ENCODE measurements around the gene NTNG1. TPM values are rescaled to one million over a fixed set of nuclear protein-coding genes. Genes with fewer than 3 reads are reported as not detected.
A peak's percentile ranks its signal among the peaks of the same experiment; 100 is the strongest.

NTNG1 gene
- total RNA-seq, 2 experiments from 2014 or later: 2.3 to 5.9 TPM

GRCh38 chr1:107523736-107524135, 382.9 kb downstream of the NTNG1 start:
- intact Hi-C loops (cut with micrococcal nuclease; ENCODE audit: unreplicated experiment): no loop called here
- no peak for DNase-seq (ENCODE audit: low spot score)
- TF ChIP-seq CTCF (conservative IDR thresholded peaks at IDR 0.05; ENCODE audit: low read length): no peak
- TF ChIP-seq EZH2phosphoT487 (IDR thresholded peaks at IDR 0.05; ENCODE audit: borderline replicate concordance, low read depth, low read length): no peak
- H3K36me3 ChIP-seq (ENCODE audit: insufficient read depth, low read length): no peaks in the 10 kb centered on the region
- no peaks in the 10 kb centered on the region for H4K20me1 ChIP-seq (ENCODE audit: insufficient read depth, low read length)
- H3K79me2 ChIP-seq (ENCODE audit: insufficient read depth, low read depth, low read length): no peaks in the 10 kb centered on the region
- no peak overlapping the region for H3K4me3 ChIP-seq (ENCODE audit: low read depth, low read length, poor library complexity, severe bottlenecking)
- no peaks in the 10 kb centered on the region for H3K9me3 ChIP-seq (ENCODE audit: low read length)
- no peak overlapping the region for H2AFZ ChIP-seq (ENCODE audit: low read length)
- peaks cover 4% of the 10 kb centered on the region for H3K4me1 ChIP-seq (ENCODE audit: insufficient read depth, low read length, poor library complexity, severe bottlenecking)
- POLR2A ChIA-PET: interaction anchor here (0.6 to 1.1 kb wide), 2 partner anchors 33 to 123 kb away, joined by 3 to 5 read pairs; no protein-coding TSS in a partner anchor
- CTCF ChIA-PET (ENCODE audit: unreplicated experiment): no interaction called here
- BruUV-seq (replicated peaks): no TSS peak
- no peak overlapping the region for H3K27ac ChIP-seq (ENCODE audit: low read depth, low read length, poor library complexity, severe bottlenecking)
- no peaks in the 10 kb centered on the region for H3K9me2 ChIP-seq (ENCODE audit: insufficient read depth, low read length)
- H3K4me2 ChIP-seq (ENCODE audit: low read length): no peak overlapping the region

- ChIA-PET CTCF (ENCODE audit: unreplicated experiment) (interaction anchor here (0.6 kb wide), 1 partner anchor 223 kb away, joined by 3 read pairs; no protein-coding TSS in a partner anchor), POLR2A (no interaction called here)
- Histone ChIP-seq H3K9me2 (ENCODE audit: insufficient read depth, low read length) (no peaks in the 10 kb centered on the region), H3K79me2 (ENCODE audit: insufficient read depth, low read depth, low read length) (no peaks in the 10 kb centered on the region), H3K4me3 (ENCODE audit: low read depth, low read length, poor library complexity, severe bottlenecking) (no peak overlapping the region), H2AFZ (ENCODE audit: low read length) (peak overlapping the region; percentile 39; the same call in 1 of the 2 replicates), H3K4me2 (ENCODE audit: low read length) (no peak overlapping the region), H4K20me1 (ENCODE audit: insufficient read depth, low read length) (no peaks in the 10 kb centered on the region), H3K4me1 (ENCODE audit: insufficient read depth, low read length, poor library complexity, severe bottlenecking) (peaks cover 4% of the 10 kb centered on the region), H3K9me3 (ENCODE audit: low read length) (no peaks in the 10 kb centered on the region), H3K27ac (ENCODE audit: low read depth, low read length, poor library complexity, severe bottlenecking) (no peak overlapping the region), H3K36me3 (ENCODE audit: insufficient read depth, low read length) (no peaks in the 10 kb centered on the region)
- TF ChIP-seq CTCF (conservative IDR thresholded peaks at IDR 0.05; ENCODE audit: low read length): no peak
- TF ChIP-seq EZH2phosphoT487 (IDR thresholded peaks at IDR 0.05; ENCODE audit: borderline replicate concordance, low read depth, low read length): no peak
- intact Hi-C loops (cut with micrococcal nuclease; ENCODE audit: unreplicated experiment): no loop called here
- no peak for DNase-seq (ENCODE audit: low spot score)
- BruUV-seq (replicated peaks): no TSS peak
These were observed 383.5 kb downstream of the NTNG1 start for GRCh38 chr1:107524301-107524700.

GRCh38 chr1:107525145-107525544, 384.3 kb downstream of the NTNG1 start:
- BruUV-seq (replicated peaks): no TSS peak

More at GRCh38 chr1:107525145-107525544, 384.3 kb downstream of the NTNG1 start:
- Histone ChIP-seq H3K4me2 (ENCODE audit: low read length) (no peak overlapping the region), H3K4me3 (ENCODE audit: low read depth, low read length, poor library complexity, severe bottlenecking) (no peak overlapping the region), H3K79me2 (ENCODE audit: insufficient read depth, low read depth, low read length) (no peaks in the 10 kb centered on the region), H3K4me1 (ENCODE audit: insufficient read depth, low read length, poor library complexity, severe bottlenecking) (peaks cover 4% of the 10 kb centered on the region), H4K20me1 (ENCODE audit: insufficient read depth, low read length) (no peaks in the 10 kb centered on the region), H3K9me3 (ENCODE audit: low read length) (no peaks in the 10 kb centered on the region), H3K36me3 (ENCODE audit: insufficient read depth, low read length) (no peaks in the 10 kb centered on the region), H2AFZ (ENCODE audit: low read length) (no peak overlapping the region), H3K9me2 (ENCODE audit: insufficient read depth, low read length) (no peaks in the 10 kb centered on the region), H3K27ac (ENCODE audit: low read depth, low read length, poor library complexity, severe bottlenecking) (no peak overlapping the region)
- POLR2A ChIA-PET: interaction anchor here (0.7 kb wide), 1 partner anchor 222 kb away, joined by 3 read pairs; no protein-coding TSS in a partner anchor
- TF ChIP-seq EZH2phosphoT487 (IDR thresholded peaks at IDR 0.05; ENCODE audit: borderline replicate concordance, low read depth, low read length) (no peak), CTCF (conservative IDR thresholded peaks at IDR 0.05; ENCODE audit: low read length) (no peak)
- no peak for DNase-seq (ENCODE audit: low spot score)
- CTCF ChIA-PET (ENCODE audit: unreplicated experiment): interaction anchor here (0.6 kb wide), 1 partner anchor 222 kb away, joined by 3 read pairs; no protein-coding TSS in a partner anchor
- intact Hi-C loops (cut with micrococcal nuclease; ENCODE audit: unreplicated experiment): loop anchor here (5.0 kb wide), 1 partner anchor 383 kb away; the partner anchor contains the start of gene NTNG1
